Endothelial cell of umbilical vein (primary cell): ENCODE results near the gene OSBPL1A. TPM values are rescaled to one million over a fixed set of nuclear protein-coding genes. Genes with fewer than 3 reads are reported as not detected.

Experiments
- BruUV-seq: library from RNA; stranded (reverse); fragments of 400-500 nt; replicated peaks from 2 replicates; lab custom pipeline; 2021; lab: Mats Ljungman, UMichigan
- CTCF ChIA-PET: fragments of 300-600, 350-600 bp; sonication (Branson Sonifier 250); formaldehyde crosslinking; loops from one replicate; lab custom pipeline; 2021; ENCODE audit warnings: antibody characterized with exemption, inconsistent platforms; lab: Charles Lee
- POLR2A ChIA-PET: fragments of 300-600, 350-600 bp; sonication (Branson Sonifier 250); formaldehyde crosslinking; loops from one replicate; lab custom pipeline; 2021; ENCODE audit warnings: antibody characterized with exemption, inconsistent platforms; lab: Charles Lee
- DNase-seq: peaks from one replicate; pipeline ENCODE4 v3.0.0-alpha.2; 2011; ENCODE audit warnings: low read depth, low spot score
- FAIRE-seq: peaks from 2 replicates; lab custom pipeline; 2011; peaks lifted over from hg19 to GRCh38; lab: Jason Lieb, UNC
- H2AFZ ChIP-seq: 2 replicates; pipeline ENCODE4 v1.6.0; 2012; ENCODE audit warnings: low read depth, low read length, control low read depth, inconsistent platforms
- H3K27ac ChIP-seq: 2 replicates; pipeline ENCODE4 v1.5.1; 2011; ENCODE audit warnings: low read depth, mild to moderate bottlenecking, control low read depth, low read length, moderate library complexity; ENCODE audit not compliant: insufficient read depth
- H3K27me3 ChIP-seq, 2 experiments: 2 replicates each; pipeline versions ENCODE4 v1.6.0 to v1.6.1; 2011; ENCODE audit warnings: low read length in 2 of 2, mixed read lengths in 1 of 2; ENCODE audit not compliant: control insufficient read depth in 2 of 2, insufficient read depth in 2 of 2
- H3K36me3 ChIP-seq, 2 experiments: 2 replicates in 1 of 2; 3 replicates in 1 of 2; pipeline ENCODE4 v1.5.1; 2011; ENCODE audit warnings: low read length in 2 of 2, mild to moderate bottlenecking in 1 of 2, moderate library complexity in 1 of 2; ENCODE audit not compliant: control insufficient read depth in 2 of 2, insufficient read depth in 2 of 2; ENCODE audit errors: extremely low read depth in 1 of 2
- H3K4me1 ChIP-seq: 3 replicates; pipeline ENCODE4 v1.5.1; 2011; ENCODE audit warnings: mild to moderate bottlenecking, low read length; ENCODE audit not compliant: control insufficient read depth, insufficient read depth; ENCODE audit errors: extremely low read depth
- H3K4me2 ChIP-seq: 2 replicates; pipeline ENCODE4 v1.6.1; 2011; ENCODE audit warnings: low read length, control low read depth, mixed read lengths; ENCODE audit not compliant: insufficient read depth
- H3K4me3 ChIP-seq, 3 experiments: fragments of 200-600 bp in 1 of 3; sonication (generic), shearing (Covaris generic) in 1 of 3; replicated peaks in 1 of 3; 2 replicates each; pipeline ENCODE4 v1.5.1; 2011 to 2016; ENCODE audit warnings: control low read depth in 3 of 3, low read length in 3 of 3, mild to moderate bottlenecking in 2 of 3, inconsistent platforms in 1 of 3, low read depth in 1 of 3, moderate library complexity in 1 of 3; ENCODE audit not compliant: insufficient read depth in 1 of 3
- H3K79me2 ChIP-seq: 2 replicates; pipeline ENCODE4 v1.6.0; 2012; ENCODE audit warnings: low read length, inconsistent platforms; ENCODE audit not compliant: control insufficient read depth, insufficient read depth
- H3K9ac ChIP-seq: replicated peaks from 2 replicates; pipeline ENCODE3; 2011; ENCODE audit warnings: low read length, control low read depth; ENCODE audit not compliant: insufficient read depth; ENCODE audit errors: extremely low read depth
- H3K9me1 ChIP-seq: replicated peaks from 3 replicates; pipeline ENCODE4 v1.6.0; 2011; ENCODE audit warnings: mild to moderate bottlenecking, low read length; ENCODE audit not compliant: control insufficient read depth, insufficient read depth; ENCODE audit errors: extremely low read depth
- H3K9me3 ChIP-seq: replicated peaks from 2 replicates; pipeline ENCODE4 v1.5.1; 2012; ENCODE audit warnings: low read length, inconsistent platforms; ENCODE audit not compliant: control insufficient read depth, insufficient read depth
- H4K20me1 ChIP-seq: replicated peaks from 2 replicates; pipeline ENCODE3; 2011; ENCODE audit warnings: mild to moderate bottlenecking, low read length; ENCODE audit not compliant: control insufficient read depth, insufficient read depth; ENCODE audit errors: extremely low read depth
- JUN ChIP-seq: IDR thresholded peaks from 2 replicates; pipeline ENCODE4 v1.6.1; 2011; ENCODE audit warnings: borderline replicate concordance, low read depth; ENCODE audit not compliant: insufficient read length, insufficient read depth
- MYC ChIP-seq: IDR thresholded peaks from one replicate; pipeline ENCODE4 v1.6.1; 2011; ENCODE audit warnings: mild to moderate bottlenecking, low read depth, low read length
- POLR2A ChIP-seq: IDR thresholded peaks from 2 replicates; pipeline ENCODE4 v1.6.1; 2012; ENCODE audit warnings: low read depth, mild to moderate bottlenecking, control low read depth, low read length
- POLR2AphosphoS5 ChIP-seq: IDR thresholded peaks from 2 replicates; pipeline ENCODE4 v1.6.1; 2012; ENCODE audit warnings: low read depth, mild to moderate bottlenecking, control low read depth, low read length, moderate library complexity; ENCODE audit not compliant: insufficient read depth
- dilution Hi-C: fragments of 300-500 bp; cut with MboI; formaldehyde crosslinking; loops from one replicate; pipeline ENCODE4 v1.15.0; 2019; ENCODE audit warnings: low sequenced_read_pairs; ENCODE audit not compliant: extremely low pct_ligation_motif_present
- intact Hi-C: fragments of 100-400 bp; cut with micrococcal nuclease; formaldehyde crosslinking; loops from one replicate; pipeline ENCODE4 v1.10.0; 2022
- polyA plus RNA-seq, 4 experiments: library from polyadenylated mRNA; depleted of rRNA in 3 of 4; stranded (reverse) in 3 of 4; unstranded in 1 of 4; fragments of >200 nt; gene quantifications; 2 replicates each; pipeline versions ENCODE4 v1.2.1 to v1.2.3, GENCODE V29; 2011 to 2012; ENCODE audit warnings: missing spikeins in 1 of 4
- total RNA-seq: library from RNA; stranded (reverse); gene quantifications from 2 replicates; pipeline ENCODE4 v1.2.3, GENCODE V29; 2021
- TF ChIP-seq, protein P1 (sequence below): IDR thresholded peaks from 2 replicates; pipeline ENCODE4 v1.6.1; 2011; ENCODE audit not compliant: insufficient read depth, insufficient read length
- TF ChIP-seq, protein P2 (sequence below), 2 donors: IDR thresholded peaks; 1 replicate in 1 of 2; 2 replicates in 1 of 2; pipeline ENCODE4 v1.5.1; 2011; ENCODE audit warnings: low read length in 2 of 2, mild to moderate bottlenecking in 2 of 2, moderate library complexity in 2 of 2, control low read depth in 1 of 2, inconsistent platforms in 1 of 2, low read depth in 1 of 2; ENCODE audit not compliant: insufficient read depth in 1 of 2; ENCODE audit errors: extremely low read depth in 1 of 2

OSBPL1A gene
- total and polyA plus RNA-seq, 2 donors (not counting 3 experiments of a cell fraction or from before 2014, with no cell fraction given) = 6.4 to 16.5 TPM

- no peak for DNase-seq
- Histone ChIP-seq H3K4me3 (no peak overlapping the region), H3K9ac (no peak overlapping the region), H3K27ac (no peak overlapping the region), H3K4me1 (peaks cover 12% of the 10 kb centered on the region), H3K79me2 (peaks cover 2% of the 10 kb centered on the region), H2AFZ (no peak overlapping the region), H3K27me3 (peaks cover under 1 to 3% of the 10 kb centered on the region in 2 experiments), H3K36me3 (peaks cover 0 to 2% of the 10 kb centered on the region in 2 experiments), H4K20me1 (no peaks in the 10 kb centered on the region), H3K9me1 (no peaks in the 10 kb centered on the region), H3K9me3 (no peaks in the 10 kb centered on the region), H3K4me2 (no peak overlapping the region)
- FAIRE-seq = no peak
- BruUV-seq = no TSS peak
- TF ChIP-seq, protein P1, sequence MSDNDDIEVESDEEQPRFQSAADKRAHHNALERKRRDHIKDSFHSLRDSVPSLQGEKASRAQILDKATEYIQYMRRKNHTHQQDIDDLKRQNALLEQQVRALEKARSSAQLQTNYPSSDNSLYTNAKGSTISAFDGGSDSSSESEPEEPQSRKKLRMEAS = no peak
- TF ChIP-seq, protein P2, sequence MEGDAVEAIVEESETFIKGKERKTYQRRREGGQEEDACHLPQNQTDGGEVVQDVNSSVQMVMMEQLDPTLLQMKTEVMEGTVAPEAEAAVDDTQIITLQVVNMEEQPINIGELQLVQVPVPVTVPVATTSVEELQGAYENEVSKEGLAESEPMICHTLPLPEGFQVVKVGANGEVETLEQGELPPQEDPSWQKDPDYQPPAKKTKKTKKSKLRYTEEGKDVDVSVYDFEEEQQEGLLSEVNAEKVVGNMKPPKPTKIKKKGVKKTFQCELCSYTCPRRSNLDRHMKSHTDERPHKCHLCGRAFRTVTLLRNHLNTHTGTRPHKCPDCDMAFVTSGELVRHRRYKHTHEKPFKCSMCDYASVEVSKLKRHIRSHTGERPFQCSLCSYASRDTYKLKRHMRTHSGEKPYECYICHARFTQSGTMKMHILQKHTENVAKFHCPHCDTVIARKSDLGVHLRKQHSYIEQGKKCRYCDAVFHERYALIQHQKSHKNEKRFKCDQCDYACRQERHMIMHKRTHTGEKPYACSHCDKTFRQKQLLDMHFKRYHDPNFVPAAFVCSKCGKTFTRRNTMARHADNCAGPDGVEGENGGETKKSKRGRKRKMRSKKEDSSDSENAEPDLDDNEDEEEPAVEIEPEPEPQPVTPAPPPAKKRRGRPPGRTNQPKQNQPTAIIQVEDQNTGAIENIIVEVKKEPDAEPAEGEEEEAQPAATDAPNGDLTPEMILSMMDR (IDR thresholded peaks at IDR 0.05; ENCODE audit: extremely low read depth in 1 of 2, insufficient read depth in 1 of 2, low read depth in 1 of 2, low read length in 2 of 2) = no peak
- TF ChIP-seq MYC (no peak), POLR2A (no peak), JUN (no peak), POLR2AphosphoS5 (no peak)
- CTCF ChIA-PET = interaction anchor here (1.0 to 2.8 kb wide), 2 partner anchors 32 to 68 kb away, joined by 5 to 22 read pairs; partner anchors contain the start of gene OSBPL1A
- POLR2A ChIA-PET = interaction anchor here (0.7 kb wide), 1 partner anchor 484 kb away, joined by 3 read pairs; no protein-coding TSS in a partner anchor
- dilution Hi-C loops = no loop called here
- intact Hi-C loops = loop anchor here (5.0 kb wide), 1 partner anchor 71 kb away; no protein-coding TSS in a partner anchor
Measured at GRCh38 chr18:24428709-24429108, 31.1 kb upstream of the OSBPL1A start.
